ENCODE data around the gene C4BPA.

C4BPA gene

DNA sequence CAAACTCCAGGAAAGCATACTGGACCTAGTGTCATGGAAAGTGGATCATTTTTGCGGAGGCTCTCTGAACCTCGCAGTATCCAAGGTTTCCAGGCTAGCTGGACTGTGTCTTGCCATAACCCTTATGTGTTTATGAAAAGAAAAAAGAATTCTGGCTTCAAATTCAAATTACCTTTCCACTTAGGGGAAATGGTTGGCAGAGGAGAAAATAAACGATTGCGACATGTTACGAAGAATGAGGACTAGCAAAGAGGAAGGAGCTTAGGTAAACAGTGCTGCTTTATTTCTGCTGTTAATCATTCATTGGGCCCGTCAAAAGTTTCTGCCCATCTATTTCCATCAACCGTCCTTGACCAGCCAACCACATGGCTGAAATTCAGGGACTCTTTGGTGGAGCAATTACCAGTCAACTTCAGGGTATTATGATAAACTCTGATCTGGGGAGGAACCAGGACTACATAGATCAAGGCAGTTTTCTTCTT lies at the start of gene C4BPA:
Gene C4BPA, plus strand, starts transcription at position 342 of the 482 bp plus-strand sequence. CDS start 8,793 bp downstream, outside the sequence.
- Histone ChIP-seq H3K4me3 (no peak within 1 kb of the TSS), H3K27ac (no peak within 1 kb of the TSS)
- TF ChIP-seq, protein P1, sequence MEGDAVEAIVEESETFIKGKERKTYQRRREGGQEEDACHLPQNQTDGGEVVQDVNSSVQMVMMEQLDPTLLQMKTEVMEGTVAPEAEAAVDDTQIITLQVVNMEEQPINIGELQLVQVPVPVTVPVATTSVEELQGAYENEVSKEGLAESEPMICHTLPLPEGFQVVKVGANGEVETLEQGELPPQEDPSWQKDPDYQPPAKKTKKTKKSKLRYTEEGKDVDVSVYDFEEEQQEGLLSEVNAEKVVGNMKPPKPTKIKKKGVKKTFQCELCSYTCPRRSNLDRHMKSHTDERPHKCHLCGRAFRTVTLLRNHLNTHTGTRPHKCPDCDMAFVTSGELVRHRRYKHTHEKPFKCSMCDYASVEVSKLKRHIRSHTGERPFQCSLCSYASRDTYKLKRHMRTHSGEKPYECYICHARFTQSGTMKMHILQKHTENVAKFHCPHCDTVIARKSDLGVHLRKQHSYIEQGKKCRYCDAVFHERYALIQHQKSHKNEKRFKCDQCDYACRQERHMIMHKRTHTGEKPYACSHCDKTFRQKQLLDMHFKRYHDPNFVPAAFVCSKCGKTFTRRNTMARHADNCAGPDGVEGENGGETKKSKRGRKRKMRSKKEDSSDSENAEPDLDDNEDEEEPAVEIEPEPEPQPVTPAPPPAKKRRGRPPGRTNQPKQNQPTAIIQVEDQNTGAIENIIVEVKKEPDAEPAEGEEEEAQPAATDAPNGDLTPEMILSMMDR (IDR thresholded peaks at IDR 0.05): no peak
- DNase-seq (ENCODE audit: low spot score): no peak

DNA sequence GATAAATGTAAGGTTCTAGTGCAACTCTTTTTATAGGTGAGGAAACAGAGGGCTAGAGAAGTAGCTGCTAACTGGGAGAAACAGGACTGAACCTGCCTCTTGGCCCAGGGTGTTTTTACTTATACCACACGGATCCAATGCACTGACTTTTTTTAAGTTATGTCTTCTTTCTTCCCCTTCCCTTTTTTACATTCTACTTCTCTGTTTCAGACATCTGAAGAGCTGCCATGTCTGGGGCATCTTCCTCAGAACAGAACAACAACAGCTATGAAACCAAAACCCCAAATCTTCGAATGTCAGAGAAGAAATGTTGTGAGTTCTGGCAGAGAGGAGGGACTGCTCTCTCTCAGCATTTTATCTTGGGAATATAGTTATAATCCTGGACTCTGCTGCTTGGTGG lies 49.5 kb upstream of the C4BPA start:
- DNase-seq (ENCODE audit: low spot score): no peak
- no peak overlapping the region for H3K4me3 ChIP-seq
- H3K27ac ChIP-seq: peak overlapping the region in 1 of 2 donors; percentile 17
- TF ChIP-seq, protein P1 (IDR thresholded peaks at IDR 0.05): no peak

DNA sequence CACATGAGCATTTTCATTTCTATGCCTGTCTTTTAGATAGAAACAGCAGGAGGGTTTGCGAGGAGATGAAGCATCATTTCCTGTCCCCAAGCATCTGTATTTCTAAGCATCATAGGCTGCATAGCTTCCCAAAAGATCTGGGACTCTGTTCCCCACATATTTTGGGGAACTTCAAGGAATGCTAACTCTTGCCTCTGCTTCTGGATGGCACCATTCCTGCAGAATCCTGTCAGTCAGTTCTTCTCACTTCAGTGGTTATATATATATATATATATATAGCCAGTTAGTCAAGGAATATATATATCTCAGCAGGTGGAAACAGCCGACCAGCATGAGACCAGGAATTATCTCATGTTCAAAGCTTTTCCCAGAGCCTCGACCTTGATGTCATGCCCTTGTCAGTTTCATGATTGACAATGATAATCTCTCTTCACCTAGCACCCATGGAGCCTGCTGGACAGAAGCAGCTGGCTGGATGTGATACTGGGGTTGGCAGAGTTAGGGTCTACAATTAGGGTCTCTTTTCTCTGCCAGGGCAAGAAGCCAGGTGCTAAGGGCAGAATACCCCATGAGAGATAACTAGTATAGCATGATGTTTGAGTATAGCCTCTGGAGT lies 48.5 kb upstream of the C4BPA start:
- H3K4me3 ChIP-seq: no peak overlapping the region
- DNase-seq (ENCODE audit: low spot score): no peak
- TF ChIP-seq, protein P1 (IDR thresholded peaks at IDR 0.05): no peak
- no peak overlapping the region for H3K27ac ChIP-seq

DNA sequence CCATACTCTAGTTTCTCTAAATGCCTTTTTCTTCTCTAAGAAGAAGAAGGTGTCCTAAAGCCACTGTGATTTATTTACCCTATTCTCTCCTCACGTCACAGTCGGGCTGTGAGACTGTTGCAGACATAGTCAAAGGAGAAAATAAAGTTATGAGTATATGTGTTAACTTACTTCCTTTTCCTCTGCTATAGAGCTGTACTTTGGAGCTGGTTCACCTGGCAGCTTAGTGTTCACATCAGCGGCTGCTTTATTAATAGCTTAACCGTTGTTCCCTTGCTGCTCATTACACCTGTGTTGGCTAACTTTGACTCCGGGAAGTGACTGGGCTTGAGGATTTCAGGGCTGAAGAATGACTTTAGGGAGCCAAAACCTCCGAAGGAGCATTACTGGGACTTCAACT lies 47.4 kb upstream of the C4BPA start:
- Histone ChIP-seq H3K27ac (no peak overlapping the region), H3K4me3 (no peak overlapping the region)
- TF ChIP-seq, protein P1 (IDR thresholded peaks at IDR 0.05): no peak
- DNase-seq (ENCODE audit: low spot score): no peak

DNA sequence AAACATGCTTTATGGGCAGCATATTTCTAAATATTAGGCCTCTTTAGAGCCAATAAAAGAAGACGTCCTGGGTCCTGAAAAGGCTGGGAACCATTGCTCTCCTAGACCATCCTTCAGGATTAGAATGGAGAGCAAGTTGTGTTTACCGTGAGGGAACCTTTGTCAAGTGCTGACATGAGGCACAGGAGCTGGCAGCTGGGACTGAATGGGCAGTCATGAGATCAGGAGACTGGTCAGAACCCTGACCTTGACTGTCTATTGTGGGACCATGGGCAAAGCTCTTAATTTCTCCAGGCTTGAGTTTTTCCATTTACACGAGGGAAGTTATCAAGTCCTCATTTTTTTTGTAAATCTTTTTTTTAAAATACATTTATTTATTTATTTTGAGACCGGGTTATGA lies 45.8 kb upstream of the C4BPA start:
- H3K27ac ChIP-seq: no peak overlapping the region
- no peak overlapping the region for H3K4me3 ChIP-seq
- TF ChIP-seq, protein P1 (IDR thresholded peaks at IDR 0.05): no peak
- DNase-seq (ENCODE audit: low spot score): no peak

DNA sequence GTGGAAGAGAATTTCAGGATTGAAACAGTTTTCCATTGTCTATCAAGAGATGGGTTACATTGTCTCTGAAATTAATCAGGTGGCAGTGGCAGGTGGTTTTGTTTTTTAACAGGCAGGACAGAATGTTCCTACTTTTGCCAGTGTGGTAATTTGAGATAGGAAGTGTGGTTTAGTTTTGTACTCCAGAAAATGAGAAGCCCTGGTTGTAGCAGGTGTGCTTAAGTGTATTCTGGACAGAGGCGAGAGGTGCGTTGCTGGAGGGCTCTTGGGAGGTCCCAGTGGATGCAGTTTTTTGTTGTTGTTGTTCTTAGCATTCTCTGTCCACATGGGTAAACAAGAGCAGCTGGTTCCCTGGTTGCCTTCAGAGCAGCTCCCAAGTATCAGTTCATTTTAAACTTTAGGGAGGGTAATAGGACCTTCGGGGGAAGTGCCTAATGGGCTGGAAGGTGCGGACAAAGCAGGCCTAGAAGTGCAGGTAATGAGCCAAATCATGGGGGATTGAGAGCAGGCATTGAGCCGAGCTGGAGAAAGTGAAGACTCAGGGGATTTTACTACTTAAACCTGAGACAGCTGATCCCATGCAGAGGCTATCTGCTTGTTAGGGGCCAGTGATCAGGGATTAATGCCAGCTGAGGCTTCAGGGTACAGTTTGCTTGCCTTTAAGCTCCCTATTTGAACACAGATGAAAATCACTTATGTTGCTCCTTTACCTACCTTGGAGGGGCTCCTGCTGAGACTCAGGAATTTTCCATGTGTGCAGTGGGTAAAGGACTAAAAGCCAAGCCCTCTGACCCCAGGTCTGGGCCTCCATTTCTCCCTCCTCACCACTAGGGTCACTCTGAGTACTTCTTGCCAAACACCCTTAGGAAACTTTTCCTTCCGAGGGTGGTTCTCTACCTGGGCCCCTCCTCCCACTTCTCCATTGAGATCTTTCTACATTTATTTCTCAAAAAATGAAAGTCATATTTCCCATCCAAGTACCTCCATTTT lies 44.9 kb upstream of the C4BPA start:
- Histone ChIP-seq H3K4me3 (no peak overlapping the region), H3K27ac (no peak overlapping the region)
- TF ChIP-seq, protein P1 (IDR thresholded peaks at IDR 0.05): no peak
- DNase-seq (ENCODE audit: low spot score): no peak

Measured in coronary artery (tissue), 2 donors.